Body of pancreas (tissue), 4 donors: ENCODE results near the gene CKAP2L.

Experiments used
- POLR2A ChIP-seq, 3 donors: fragments of 450-650 bp; IDR thresholded peaks; one replicate each; pipeline ENCODE4 v1.6.1; 2016; ENCODE audit warnings: antibody characterized with exemption in 3 of 3, mild to moderate bottlenecking in 2 of 3
- TF ChIP-seq, protein P1 (sequence below), 7 experiments: fragments of 450-650 bp in 4 of 7; fragments of 200-600 bp in 3 of 7; sonication (generic) in 3 of 7; IDR thresholded peaks; one replicate each; pipeline ENCODE4 v1.5.1; 2016 to 2019; ENCODE audit warnings: antibody characterized with exemption in 7 of 7

DNA sequence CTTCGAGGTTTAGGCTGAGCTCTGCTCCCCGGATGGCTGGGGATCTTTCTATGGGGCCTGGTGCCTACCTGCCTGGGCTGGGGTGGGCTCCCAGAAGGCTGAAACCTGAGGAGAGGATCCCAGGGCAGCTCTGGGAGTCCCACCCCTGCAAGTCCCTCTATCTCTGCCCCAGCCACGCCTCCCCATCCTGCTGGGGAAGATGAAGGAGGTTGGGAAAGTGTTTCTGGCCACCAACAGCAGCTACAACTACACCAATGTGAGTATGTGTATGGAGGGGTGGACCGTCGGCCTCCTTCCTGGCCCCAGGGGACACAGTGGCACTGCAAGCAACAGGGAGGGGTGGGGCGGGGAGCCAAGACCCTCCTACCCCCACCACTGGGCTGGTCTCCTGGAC, 40.9 kb downstream of the CKAP2L start:
- TF ChIP-seq, protein P1, sequence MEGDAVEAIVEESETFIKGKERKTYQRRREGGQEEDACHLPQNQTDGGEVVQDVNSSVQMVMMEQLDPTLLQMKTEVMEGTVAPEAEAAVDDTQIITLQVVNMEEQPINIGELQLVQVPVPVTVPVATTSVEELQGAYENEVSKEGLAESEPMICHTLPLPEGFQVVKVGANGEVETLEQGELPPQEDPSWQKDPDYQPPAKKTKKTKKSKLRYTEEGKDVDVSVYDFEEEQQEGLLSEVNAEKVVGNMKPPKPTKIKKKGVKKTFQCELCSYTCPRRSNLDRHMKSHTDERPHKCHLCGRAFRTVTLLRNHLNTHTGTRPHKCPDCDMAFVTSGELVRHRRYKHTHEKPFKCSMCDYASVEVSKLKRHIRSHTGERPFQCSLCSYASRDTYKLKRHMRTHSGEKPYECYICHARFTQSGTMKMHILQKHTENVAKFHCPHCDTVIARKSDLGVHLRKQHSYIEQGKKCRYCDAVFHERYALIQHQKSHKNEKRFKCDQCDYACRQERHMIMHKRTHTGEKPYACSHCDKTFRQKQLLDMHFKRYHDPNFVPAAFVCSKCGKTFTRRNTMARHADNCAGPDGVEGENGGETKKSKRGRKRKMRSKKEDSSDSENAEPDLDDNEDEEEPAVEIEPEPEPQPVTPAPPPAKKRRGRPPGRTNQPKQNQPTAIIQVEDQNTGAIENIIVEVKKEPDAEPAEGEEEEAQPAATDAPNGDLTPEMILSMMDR (IDR thresholded peaks at IDR 0.05): no peak
- no peak for TF ChIP-seq POLR2A (IDR thresholded peaks at IDR 0.05)
